GM19239 (cell line): ENCODE data around the gene SH3PXD2A.
"Not testable (repeated sequence)": the region's sequence is repeated elsewhere in the genome, so short reads cannot be mapped to it uniquely, and the experiment has no call there.

Experiments used
- DNase-seq: peaks from one replicate; pipeline ENCODE4 v3.0.0; 2011; ENCODE audit warnings: low spot score; ENCODE audit not compliant: insufficient read length
- FAIRE-seq: peaks from 2 replicates; lab custom pipeline; 2011; peaks lifted over from hg19 to GRCh38; lab: Jason Lieb, UNC

Gene SH3PXD2A

DNA sequence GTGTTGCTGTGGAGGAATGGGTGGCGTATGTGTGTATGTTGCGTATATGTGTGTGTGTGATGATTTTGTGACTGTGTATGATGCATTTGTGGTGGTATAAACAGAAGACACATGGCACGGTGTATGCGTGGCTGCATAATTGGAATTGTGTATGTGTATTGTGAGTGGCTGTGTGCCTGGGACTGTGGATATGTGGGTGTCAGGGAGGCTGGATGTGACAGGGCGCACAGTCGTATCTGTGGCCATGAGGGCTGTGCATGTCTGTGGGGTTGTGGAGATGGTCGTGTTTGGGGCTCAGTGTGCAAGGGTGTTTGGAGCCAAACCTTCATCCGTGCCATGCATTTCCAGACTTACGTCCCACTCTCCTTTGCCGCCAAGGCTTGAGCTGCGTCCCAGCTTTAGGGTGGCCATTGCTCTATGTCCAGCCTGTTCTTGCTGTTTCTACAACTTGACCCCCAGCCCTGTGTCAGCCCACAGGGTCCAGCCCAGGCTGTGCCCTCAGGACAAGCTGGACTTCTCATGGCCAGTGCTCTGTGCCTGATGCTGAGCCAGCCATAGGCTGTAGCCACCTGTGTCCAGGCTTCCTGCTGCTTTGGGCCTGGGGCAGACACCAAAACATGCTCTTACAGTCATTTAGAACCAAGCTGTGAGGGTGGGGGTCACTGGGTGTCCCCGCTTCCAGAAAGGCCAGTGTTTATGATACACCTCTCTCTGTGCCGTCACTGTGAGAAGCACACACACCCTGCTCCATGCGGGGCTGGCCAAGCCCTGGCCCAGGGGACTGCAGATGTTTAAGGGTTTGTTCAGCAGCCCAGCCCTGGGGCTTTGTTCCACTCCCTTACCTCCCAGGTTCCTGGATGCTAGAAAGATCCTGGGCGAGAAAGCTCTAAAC, 234.2 kb downstream of the SH3PXD2A start:
- FAIRE-seq (no peak), DNase-seq (no peak)

DNA sequence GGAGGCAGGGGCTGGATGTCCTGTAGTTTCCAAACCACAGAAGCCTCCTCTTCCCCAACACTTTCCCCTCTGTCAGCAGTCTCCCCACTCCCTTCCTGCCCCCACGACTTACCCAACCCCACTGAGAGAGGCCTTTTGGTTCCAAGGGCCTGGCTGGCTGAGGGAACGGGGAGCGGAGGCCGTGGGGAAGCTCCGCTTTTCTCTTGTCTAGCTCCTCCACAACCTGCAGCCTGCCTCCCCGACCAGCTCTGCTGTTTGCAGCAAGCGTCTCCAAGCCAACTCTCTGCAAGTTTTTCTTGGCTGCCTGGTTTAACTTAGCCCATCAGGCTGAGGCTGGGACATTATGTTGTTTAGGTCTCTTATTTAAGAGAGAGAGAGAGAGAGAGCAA, 235.0 kb downstream of the SH3PXD2A start:
- DNase-seq (no peak), FAIRE-seq (no peak)

DNA sequence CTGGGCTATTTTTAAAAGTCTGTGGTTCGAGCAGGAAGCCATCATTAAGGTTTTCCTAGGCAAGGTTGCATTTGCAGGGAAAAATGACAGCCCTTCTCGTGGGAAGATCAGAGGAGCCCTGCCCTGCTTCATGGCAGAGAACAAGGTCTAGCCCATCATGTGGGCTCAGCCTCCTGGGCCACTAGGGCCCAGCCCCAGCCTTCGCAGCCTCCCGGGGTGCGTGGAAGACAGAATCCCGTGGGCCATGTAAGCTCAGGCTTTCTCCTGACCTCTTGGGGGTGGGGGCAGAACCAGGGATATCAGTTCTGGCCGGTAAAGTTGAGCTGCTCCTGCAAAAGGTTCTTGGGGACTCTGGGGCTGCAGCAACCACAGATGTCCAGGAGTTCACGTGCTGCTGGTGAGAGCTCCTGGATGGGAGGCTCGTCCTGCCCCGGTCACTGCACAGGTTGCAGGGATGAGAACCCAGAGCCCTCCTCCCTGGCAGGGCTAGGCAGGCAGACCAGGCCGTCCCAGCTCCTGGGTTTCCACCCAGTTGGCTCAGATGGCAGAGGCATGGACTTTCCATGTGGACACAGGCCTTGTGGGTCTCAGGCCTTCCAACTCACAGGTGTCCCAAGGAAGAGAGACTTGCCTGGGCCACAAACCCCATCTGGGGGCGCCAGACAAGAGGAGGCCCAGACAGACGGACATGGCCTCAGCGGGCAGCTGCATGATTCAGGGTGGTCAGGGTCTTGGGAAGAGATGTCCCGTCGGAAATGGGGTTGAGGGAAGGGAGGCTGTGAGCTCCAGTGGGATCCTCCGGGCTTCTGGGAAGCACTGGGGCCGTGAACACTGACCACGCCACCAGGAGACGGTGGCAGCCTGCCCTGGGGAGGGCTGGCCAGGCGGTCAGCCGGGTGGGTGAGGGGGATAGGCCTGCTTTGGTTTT, 235.7 kb downstream of the SH3PXD2A start:
- no peak for DNase-seq
- FAIRE-seq: no peak

DNA sequence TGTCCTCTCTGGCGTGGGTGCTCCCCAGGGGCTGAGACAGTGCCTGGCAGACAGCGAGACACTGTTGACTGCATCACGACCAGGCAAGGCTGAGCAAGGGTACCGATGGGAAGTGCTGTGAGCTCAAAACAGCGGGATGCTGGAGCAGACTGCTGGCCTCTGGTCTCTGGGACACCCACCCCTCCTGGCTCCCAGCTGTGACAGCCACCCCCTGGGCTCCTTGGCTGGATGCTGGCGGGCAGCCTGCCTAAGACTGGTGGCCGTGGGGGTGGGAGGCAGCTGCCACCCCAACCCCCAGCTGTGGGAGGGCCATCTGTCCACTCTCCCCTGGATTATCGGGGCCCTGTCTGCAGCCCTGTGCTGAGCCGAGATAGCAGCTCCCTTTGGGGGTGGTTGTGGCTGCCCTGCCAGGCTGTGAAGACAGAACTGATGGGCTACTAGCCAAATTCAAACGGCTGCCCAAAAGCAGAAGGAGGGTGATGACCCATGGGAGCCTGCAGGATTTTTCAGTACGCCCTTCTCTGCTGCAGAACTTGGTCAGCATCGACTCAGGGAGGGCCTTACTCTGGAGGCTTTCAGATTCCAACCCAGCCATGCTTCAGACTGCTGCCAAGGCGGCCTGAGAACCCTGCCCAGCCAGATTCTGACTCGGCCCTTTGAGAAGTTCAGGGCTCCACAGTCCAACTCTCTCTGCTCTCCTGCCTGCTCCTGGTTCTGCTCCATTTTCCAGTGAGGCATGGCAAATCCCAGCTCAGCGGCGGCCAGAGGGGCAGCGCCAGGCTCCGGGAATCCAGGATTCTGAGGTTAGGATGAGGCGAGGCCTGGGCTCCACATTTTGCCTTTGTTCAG, 236.6 kb downstream of the SH3PXD2A start:
- no peak for FAIRE-seq
- DNase-seq: no peak

DNA sequence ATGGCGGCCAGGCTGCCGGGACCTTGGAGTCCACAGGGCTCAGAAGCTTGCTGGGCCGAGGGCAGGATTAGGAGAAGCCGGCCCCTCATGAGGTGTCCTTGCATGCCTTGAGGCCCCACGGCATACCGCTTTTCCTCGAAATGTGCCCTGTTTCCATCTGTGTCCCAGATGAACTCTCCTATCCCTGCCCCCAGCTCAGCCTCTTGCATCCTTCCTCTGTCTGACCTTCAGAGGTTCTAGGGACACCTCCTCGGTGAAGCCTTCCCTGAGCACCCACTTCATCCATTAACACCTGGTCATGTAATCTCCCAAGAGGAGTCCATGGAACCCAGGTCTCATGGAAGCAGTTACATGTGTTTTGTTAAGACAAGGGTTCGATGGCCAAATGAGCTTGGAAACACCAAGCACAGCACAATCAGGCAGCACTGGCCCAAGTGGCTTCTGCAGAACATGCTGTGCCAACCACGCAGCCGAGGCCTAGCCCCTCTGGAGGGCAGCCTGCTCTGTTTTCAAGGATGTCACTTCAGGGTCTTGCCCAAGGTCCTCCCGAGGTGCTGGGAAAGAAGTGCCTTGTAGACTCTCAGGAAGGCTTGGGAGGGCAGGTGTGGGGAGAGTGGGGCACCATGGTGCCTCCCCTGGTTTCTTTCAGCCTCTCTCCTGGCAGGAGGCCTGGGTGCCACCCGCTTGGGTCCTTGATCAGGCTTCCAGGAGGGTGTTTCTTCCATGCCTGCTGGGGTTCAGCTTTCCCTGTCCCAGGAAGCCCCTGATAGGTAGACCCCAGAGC, 237.6 kb downstream of the SH3PXD2A start:
- no peak for FAIRE-seq
- no peak for DNase-seq

DNA sequence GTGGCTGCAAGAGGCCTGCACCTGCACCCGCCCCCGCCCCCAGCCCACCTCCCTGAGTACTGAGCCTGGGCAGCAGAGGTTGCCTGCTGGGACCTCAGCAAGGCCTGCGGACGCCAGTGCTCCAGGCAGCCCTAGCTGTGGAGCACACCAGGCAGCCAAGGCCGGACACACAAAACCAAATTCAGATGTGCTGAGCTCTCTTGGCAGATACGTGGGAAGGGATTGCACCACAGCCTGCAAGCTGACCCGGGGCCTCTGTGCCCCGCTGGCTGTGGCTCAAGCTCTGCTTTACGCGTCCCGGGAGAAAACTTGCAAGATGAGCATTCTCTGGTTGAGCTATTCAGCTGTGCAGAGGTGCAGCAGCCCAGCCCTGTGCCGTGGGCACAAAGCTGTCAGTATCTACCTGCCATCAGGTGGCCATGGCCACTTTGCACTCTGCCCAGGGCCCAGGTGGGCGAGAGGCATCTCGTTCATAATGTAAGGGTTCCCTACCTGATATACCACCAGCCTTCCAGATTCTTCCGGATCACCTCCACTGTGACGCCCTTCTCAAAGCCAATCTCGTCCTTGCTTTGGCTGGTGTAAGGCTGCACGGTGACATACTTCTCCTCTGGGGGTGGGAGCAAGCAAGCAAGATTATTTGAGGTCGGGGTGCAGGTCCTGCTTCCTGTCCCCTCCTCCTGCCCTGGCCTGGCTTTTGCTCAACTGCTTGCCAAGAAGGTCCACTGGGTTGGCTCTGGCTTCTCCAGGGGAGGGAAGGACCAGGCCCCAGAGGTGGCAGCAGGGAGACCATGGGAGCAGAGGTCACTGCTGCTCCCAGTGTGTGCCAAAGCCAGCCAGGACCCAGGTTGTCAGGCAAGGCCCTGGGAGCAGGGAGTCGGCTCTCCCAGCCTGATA, 238.4 kb downstream of the SH3PXD2A start:
- DNase-seq (no peak), FAIRE-seq (no peak)

DNA sequence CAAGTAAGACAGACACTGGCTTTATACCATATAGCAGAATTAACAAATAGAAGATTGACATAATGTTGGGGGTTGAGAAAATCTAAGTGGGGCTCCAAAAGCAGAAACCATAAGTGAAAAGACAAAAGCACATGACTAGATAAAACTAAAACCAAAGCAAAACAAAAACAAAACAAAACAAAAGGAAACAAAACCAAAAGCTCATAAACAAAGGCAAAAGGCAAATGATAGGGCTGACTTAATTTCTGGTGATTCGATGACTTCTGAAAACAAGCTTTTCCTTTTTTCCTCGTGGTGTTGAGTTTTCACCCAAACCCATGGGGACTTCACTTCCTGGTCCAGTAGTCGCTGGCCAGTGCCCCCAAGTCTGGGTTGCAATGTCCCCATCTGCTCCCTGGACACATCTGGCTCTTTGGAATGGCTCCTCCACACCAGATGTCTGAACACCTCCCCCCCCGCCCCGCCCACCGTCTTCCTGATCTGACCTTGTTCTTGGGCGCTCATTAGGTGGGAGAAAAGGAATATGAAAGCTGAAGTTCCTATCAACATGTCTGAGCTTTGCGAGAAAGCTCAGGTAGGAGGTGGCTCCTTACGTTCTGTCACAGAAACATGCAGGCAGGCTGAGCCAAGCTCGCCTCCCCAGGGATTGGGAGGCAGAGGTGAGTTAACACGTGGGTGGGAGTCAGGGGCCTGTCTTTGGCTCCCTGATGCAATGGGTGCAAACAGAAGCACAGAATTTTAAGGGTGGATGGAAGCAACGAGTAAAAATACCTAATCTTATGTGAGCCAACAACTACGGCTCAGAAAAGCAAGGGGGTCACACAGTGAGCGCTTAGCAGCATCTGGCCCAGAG, 240.8 kb downstream of the SH3PXD2A start:
- DNase-seq (no peak), FAIRE-seq (no peak)

DNA sequence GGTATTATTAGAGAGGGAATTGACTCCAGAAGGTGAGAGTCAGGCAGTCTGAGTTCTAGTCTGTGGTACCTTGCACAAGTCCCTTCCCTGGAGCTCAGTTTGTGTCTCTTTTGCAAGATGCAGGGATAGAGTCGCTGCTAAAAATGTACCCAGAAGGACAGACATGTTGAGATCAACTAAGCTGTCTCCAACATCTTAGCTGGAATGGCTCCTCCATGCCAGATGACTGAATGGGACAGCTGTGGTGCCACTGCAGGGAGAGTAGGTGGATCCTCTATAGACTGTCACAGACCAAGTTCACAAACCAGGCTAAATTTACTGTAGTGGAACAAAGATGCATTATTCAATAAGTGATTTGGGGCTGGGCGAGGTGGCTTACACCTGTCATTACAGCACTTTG, 241.8 kb downstream of the SH3PXD2A start:
- FAIRE-seq: no peak
- DNase-seq: no peak

DNA sequence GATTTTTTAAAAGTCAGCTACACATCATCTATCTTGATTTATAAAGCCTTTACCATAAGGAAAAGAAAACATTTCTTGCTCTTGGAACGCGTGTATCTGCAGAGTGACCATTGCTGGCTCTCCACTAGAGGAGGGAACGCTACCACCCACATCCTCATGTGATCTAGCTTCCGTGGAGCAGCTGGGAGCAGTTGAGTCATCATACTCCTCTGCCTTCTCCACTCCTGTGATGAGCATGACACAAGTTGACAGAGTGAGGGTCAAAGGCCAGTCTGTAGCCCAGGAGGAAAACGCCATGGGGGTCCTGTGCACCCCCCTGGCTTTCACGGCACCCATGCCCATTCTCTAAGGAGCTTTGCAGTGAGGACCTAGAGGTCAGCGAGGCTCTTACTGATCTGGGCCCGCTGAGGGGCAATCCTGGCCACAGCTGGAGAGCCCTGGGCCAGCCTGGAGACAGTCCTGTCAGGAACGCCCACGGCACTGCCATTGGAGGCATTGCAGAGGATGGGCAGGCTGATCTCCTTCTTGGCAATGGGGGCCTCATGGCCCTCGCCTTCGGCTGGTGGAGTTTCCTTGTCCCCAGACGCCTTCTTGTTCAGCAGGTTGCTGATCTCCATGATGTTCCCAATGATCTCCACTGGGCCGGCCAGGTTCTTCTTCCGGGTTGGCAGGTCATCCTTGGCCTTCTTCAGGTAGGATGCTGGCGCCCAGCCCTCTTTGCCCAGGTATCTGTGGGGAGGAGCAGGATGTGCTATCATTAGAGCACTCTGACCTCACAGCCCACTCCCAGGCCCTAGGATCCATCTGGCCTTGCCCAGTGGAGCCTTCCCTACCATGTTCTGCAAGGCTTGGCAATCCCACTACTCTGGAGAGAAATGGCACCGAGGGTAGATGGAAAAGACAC, 242.7 kb downstream of the SH3PXD2A start:
- DNase-seq: no peak
- no peak for FAIRE-seq

DNA sequence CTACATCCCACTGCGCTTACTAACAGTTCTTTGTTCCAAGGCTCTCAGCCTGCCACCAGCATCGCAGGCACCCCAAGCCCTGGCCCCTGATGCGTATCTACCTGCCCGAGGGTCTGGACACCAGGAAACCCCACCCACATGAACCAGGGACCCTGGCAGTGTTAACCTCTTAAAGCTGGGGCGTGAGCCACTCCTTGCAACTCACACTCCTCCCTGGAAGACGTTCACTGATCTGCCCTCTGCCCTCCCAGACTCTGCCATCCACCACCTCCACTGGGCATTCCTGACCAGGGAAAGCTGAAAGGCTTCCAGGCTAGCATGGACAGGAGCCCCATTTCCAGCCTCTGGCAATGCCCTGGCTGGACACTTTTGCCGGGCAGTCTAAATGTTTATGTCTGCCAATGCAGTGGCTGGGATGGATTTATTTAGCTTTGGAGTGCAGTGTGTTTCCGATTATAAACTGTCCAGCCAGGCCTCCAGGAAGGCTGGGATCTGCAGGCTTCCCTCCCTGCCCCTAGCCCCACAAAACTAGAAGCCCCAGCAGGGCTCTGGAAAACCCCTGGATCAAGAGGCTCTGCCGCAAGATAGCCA, 244.4 kb downstream of the SH3PXD2A start:
- FAIRE-seq: no peak
- DNase-seq: no peak

DNA sequence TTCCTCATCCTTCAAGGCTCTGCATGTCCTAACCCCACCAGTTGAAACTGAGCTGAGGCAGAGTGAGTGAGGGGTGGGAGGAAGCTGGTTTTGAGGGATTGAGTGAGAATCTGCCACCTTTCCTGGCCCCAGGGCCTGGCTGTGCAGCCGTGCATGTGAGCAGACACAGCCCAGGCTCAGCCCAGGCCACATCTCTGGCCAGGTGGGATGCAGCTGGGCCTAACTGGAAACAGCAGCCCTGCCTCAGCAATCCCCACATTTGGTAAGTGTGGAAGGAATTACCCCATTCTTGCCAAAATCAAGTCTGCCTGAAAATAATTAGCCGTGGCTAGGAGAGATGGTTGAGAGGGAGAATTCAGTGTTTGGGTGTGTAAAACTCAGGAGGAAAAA, 245.3 kb downstream of the SH3PXD2A start:
- DNase-seq (no peak), FAIRE-seq (no peak)

DNA sequence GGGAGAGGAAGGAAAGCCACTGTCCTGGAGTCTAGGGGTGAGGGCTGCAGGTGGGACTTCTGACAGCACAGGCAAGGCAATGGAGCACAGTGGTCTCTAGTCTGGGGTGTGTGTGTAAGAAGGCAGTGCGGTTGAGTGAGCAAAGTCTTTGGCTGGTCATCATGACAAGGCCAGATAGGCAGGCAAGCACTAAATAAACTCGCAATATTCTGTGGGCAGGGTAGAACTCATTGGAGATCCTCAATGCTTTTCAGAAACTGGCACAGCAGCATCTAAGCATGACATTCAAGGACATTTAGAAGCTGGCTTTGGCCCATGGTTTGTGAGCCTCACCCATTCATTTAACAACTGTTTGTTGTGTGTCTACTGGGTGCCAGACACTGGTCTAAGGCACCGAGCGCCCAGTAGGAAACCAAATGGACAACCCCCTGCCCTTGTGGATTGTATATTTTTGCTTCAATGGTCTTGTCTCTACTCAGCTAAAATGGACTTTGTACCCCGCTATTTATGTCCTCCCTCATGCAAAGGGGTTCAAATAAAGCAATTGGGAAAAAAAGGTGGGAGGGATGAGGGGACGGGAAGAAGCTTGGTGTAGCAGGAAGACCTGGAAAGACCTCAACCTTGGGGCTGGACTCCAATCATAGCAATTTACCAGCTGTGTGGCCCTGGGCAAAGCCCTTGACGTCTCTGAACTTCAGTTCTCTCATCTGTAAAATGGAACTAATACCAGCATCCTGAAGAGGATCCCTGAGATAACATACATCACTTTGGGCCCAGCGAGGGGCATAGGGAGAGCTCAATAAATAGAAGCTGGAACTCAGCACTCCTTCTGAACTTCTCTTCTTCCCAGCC, 245.9 kb downstream of the SH3PXD2A start:
- DNase-seq (no peak), FAIRE-seq (no peak)

DNA sequence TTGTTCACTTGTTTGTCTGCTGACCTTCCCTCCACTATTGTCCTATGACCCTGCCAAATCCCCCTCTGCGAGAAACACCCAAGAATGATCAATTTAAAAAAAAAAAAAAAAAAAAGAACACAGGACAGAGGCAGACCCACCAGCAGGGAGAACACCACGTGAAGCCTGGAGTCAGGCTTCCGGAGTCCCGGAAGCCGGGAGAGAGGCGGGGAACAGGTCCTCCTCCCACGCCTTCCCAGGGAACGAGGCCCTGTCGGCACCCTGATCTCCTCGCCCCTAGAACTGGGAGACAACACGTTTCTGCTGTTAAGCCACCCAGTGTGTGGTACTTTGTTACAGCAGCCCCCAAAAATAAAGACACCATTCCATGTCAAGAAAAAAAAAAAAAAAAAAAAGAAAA, 247.3 kb downstream of the SH3PXD2A start:
- FAIRE-seq, DNase-seq: not testable (repeated sequence)

DNA sequence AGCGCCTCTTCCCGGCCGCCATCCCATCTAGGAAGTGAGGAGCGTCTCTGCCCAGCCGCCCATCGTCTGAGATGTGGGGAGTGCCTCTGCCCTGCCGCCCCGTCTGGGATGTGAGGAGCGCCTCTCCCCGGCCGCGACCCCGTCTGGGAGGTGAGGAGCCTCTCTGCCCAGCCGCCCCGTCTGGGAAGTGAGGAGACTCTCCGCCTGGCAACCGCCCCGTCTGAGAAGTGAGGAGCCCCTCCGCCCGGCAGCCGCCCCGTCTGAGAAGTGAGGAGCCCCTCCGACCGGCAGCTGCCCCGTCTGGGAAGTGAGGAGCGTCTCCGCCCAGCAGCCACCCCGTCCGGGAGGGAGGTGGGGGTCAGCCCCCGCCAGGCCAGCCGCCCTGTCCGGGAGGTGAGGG, 248.3 kb downstream of the SH3PXD2A start:
- DNase-seq, FAIRE-seq: not testable (repeated sequence)

DNA sequence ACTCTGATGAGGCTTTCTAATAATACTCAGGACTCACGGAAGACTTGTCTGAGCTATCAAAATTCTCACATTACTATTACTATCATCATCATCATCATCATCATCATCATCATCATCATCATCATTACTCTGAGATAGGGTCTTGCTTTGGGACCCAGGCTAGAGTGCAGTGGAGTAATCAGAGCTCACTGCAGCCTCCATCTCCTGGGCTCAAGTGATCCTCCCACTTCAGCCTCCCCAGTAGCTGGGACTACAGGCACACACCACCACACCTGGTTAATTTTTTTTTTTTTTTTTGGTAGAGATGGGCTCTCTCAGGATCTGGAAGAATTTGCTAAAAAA, 249.3 kb downstream of the SH3PXD2A start:
- not testable (repeated sequence) for FAIRE-seq, DNase-seq
